GM23338 (cell line): ENCODE data around the gene KIF22. TPM values are rescaled to one million over a fixed set of nuclear protein-coding genes. Genes with fewer than 3 reads are reported as not detected.

Experiments used
- ATAC-seq: fragments of 200-7000 bp; cut with Tn5 transposase; 3 replicates; pipeline ENCODE4 v1.9.1; 2020
- DNase-seq: peaks from one replicate; pipeline ENCODE4 v3.0.0-alpha.2; 2015; ENCODE audit warnings: low spot score
- H2AFZ ChIP-seq: fragments of 200-600 bp; sonication (generic); 2 replicates; pipeline ENCODE4 v1.8.0; 2016; ENCODE audit warnings: antibody characterized with exemption, mild to moderate bottlenecking, moderate library complexity
- H3F3A ChIP-seq: fragments of 200-600 bp; sonication (generic); replicated peaks from 2 replicates; pipeline ENCODE4 v1.8.0; 2017; ENCODE audit warnings: antibody characterized with exemption, mixed run types, low read depth
- H3K27ac ChIP-seq: fragments of 200-600 bp; sonication (generic); 2 replicates; pipeline ENCODE4 v1.6.1; 2016; ENCODE audit warnings: low read depth
- H3K27me3 ChIP-seq: fragments of 200-600 bp; sonication (generic); 2 replicates; pipeline ENCODE4 v1.8.0; 2016; ENCODE audit warnings: mild to moderate bottlenecking, mixed run types, moderate library complexity; ENCODE audit not compliant: insufficient read depth
- H3K36me3 ChIP-seq: fragments of 200-600 bp; sonication (generic); 2 replicates; pipeline ENCODE4 v1.8.0; 2016; ENCODE audit warnings: mild to moderate bottlenecking; ENCODE audit not compliant: insufficient read depth
- H3K4me1 ChIP-seq: fragments of 200-600 bp; sonication (generic); 2 replicates; pipeline ENCODE4 v1.8.0; 2016; ENCODE audit warnings: mild to moderate bottlenecking, moderate library complexity; ENCODE audit not compliant: insufficient read depth
- H3K4me2 ChIP-seq: fragments of 200-600 bp; sonication (generic); 2 replicates; pipeline ENCODE4 v1.7.1; 2017; ENCODE audit warnings: mixed run types
- H3K4me3 ChIP-seq: fragments of 200-600 bp; sonication (generic); 2 replicates; pipeline ENCODE4 v1.6.1; 2016; ENCODE audit warnings: mixed run types
- H3K79me2 ChIP-seq: fragments of 200-600 bp; sonication (generic); replicated peaks from 2 replicates; pipeline ENCODE4 v1.8.0; 2017; ENCODE audit warnings: mild to moderate bottlenecking; ENCODE audit not compliant: insufficient read depth
- H3K9me2 ChIP-seq: fragments of 200-600 bp; sonication (generic); 2 replicates; pipeline ENCODE4 v1.8.0; 2017; ENCODE audit not compliant: insufficient read depth
- H4K20me1 ChIP-seq: fragments of 200-600 bp; sonication (generic); replicated peaks from 2 replicates; pipeline ENCODE4 v1.8.0; 2017; ENCODE audit warnings: mild to moderate bottlenecking; ENCODE audit not compliant: insufficient read depth
- H3K27ac Mint-ChIP-seq: 2 replicates; pipeline ENCODE4 v1.8.0; 2020; ENCODE audit warnings: inconsistent platforms, mild to moderate bottlenecking, moderate library complexity, mixed read lengths
- H3K27me3 Mint-ChIP-seq: 3 replicates; pipeline ENCODE4 v1.8.0; 2022; ENCODE audit warnings: low read depth, mild to moderate bottlenecking, moderate library complexity, mixed read lengths, inconsistent platforms; ENCODE audit not compliant: insufficient read depth, poor library complexity
- H3K36me3 Mint-ChIP-seq: 3 replicates; pipeline ENCODE4 v1.8.0; 2021; ENCODE audit warnings: low read depth, mild to moderate bottlenecking, inconsistent platforms, moderate library complexity, mixed read lengths
- H3K4me1 Mint-ChIP-seq: 3 replicates; pipeline ENCODE4 v1.8.0; 2020; ENCODE audit warnings: mild to moderate bottlenecking, inconsistent platforms, mixed read lengths
- H3K4me3 Mint-ChIP-seq: 3 replicates; pipeline ENCODE4 v1.8.0; 2021; ENCODE audit warnings: moderate library complexity, mild to moderate bottlenecking, inconsistent platforms, mixed read lengths
- H3K9me3 Mint-ChIP-seq: 3 replicates; pipeline ENCODE4 v1.8.0; 2020; ENCODE audit warnings: moderate library complexity, mild to moderate bottlenecking, inconsistent platforms, mixed read lengths
- CREB1 ChIP-seq: fragments of 250-450 bp; sonication (Bioruptor Pico); IDR thresholded peaks from 2 replicates; pipeline ENCODE4 v1.5.0; 2020; ENCODE audit warnings: low read depth, mild to moderate bottlenecking, moderate library complexity
- EZH2 ChIP-seq: fragments of 200-600 bp; sonication (generic); IDR thresholded peaks from one replicate; pipeline ENCODE4 v1.8.0; 2017; ENCODE audit warnings: antibody characterized with exemption, mild to moderate bottlenecking, low read depth; ENCODE audit not compliant: unreplicated experiment
- EZH2phosphoT487 ChIP-seq: fragments of 200-600 bp; sonication (generic); IDR thresholded peaks from one replicate; pipeline ENCODE4 v1.8.1; 2018; ENCODE audit warnings: antibody characterized with exemption; ENCODE audit not compliant: unreplicated experiment
- JUNB ChIP-seq: IDR thresholded peaks from one replicate; pipeline ENCODE4 v1.6.1; 2016; ENCODE audit warnings: antibody characterized with exemption; ENCODE audit not compliant: unreplicated experiment
- NANOG ChIP-seq: IDR thresholded peaks from 2 replicates; pipeline ENCODE4 v1.6.1; 2016; ENCODE audit warnings: antibody characterized with exemption, borderline replicate concordance
- POLR2AphosphoS5 ChIP-seq: IDR thresholded peaks from 2 replicates; pipeline ENCODE4 v1.6.1; 2016; ENCODE audit warnings: antibody characterized with exemption, low read depth
- STAT1 ChIP-seq: IDR thresholded peaks from one replicate; pipeline ENCODE4 v1.6.1; 2016; ENCODE audit warnings: antibody characterized with exemption; ENCODE audit not compliant: unreplicated experiment
- ZNF114 ChIP-seq: fragments of 250-450 bp; sonication (Bioruptor Pico); IDR thresholded peaks from 2 replicates; pipeline ENCODE4 v1.5.0; 2020; ENCODE audit warnings: mild to moderate bottlenecking, moderate library complexity
- ZNF331 ChIP-seq: fragments of 250-450 bp; sonication (Bioruptor Pico); IDR thresholded peaks from 2 replicates; pipeline ENCODE4 v1.5.0; 2020; ENCODE audit warnings: low read depth, mild to moderate bottlenecking, moderate library complexity
- polyA plus RNA-seq: library from polyadenylated mRNA; unstranded; fragments of >200 nt; fragmentation: Nextera tagmentation; extraction: Ambion mirVana; gene quantifications from 2 replicates; pipeline ENCODE4 v1.2.1, GENCODE V29; 2016
- total RNA-seq: library from RNA; depleted of rRNA; stranded (reverse); fragments of >200 nt; shearing (Covaris generic); gene quantifications from 2 replicates; pipeline ENCODE4 v1.2.3, GENCODE V29; 2014
- TF ChIP-seq, protein P1 (sequence below): fragments of 250-450 bp; sonication (Bioruptor Pico); IDR thresholded peaks from 2 replicates; pipeline ENCODE4 v1.5.0; 2020; ENCODE audit warnings: mild to moderate bottlenecking, moderate library complexity
- TF ChIP-seq, protein P2 (sequence below): IDR thresholded peaks from 2 replicates; pipeline ENCODE4 v1.6.1; 2016; ENCODE audit warnings: antibody characterized with exemption
- TF ChIP-seq, protein P3 (sequence below), 2 experiments: fragments of 200-600 bp in 1 of 2; sonication (generic) in 1 of 2; conservative IDR thresholded peaks; 2 replicates each; pipeline versions ENCODE4 v1.5.1 to v1.6.1; 2016 to 2017; ENCODE audit warnings: antibody characterized with exemption in 2 of 2, low read depth in 2 of 2, mild to moderate bottlenecking in 2 of 2, moderate library complexity in 1 of 2
- TF ChIP-seq, protein P4 (sequence below): IDR thresholded peaks from one replicate; pipeline ENCODE4 v1.6.1; 2018; ENCODE audit warnings: antibody characterized with exemption; ENCODE audit not compliant: unreplicated experiment

The KIF22 gene
- total and polyA plus RNA-seq, 2 experiments from 2014 or later = 110 to 192 TPM

DNA sequence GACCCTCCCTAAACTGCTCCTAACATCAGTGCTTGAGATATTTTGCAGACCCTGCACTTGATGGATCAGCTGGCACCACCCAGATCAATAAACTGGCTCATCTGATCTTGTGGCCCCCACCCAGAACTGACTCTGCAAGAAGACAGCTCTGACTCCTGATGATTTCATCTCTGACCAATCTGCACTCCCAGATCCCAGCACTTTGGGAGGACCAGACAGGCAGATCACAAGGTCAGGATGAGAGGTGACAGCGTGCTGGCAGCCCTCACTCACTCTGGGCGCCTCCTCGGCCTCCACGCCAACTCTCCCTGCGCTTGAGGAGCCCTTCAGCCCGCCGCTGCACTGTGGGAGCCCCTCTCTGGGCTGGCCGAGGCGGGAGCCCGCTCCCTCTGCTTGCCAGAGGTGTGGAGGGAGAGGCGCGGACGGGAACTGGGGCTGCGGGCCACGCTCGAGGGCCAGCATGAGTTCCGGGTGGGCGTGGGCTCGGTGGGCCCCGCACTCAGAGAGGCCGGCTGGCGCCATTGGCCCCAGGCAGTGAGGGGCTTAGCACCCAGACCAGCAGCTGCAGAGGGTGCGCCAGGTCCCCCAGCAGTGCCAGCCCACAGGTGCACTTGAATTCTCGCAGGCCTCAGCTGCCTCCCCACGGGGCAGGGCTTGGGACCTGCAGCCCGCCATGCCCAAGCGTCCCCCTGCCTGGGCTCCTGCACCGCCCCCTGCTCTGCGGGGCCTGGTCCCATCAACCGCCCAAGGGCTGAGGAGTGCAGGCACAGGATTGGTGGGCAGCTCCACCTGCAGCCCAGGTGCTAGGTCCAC, 42.4 kb upstream of the KIF22 start:
- H3F3A ChIP-seq = peaks cover 20% of the 10 kb centered on the region
- H3K4me3 ChIP-seq = no peak overlapping the region
- DNase-seq (no peak), ATAC-seq (no peak)
- H4K20me1 ChIP-seq = peaks cover 8% of the 10 kb centered on the region; the same call in 1 of the 2 replicates
- Mint-ChIP-seq H3K4me1 (peaks cover 3% of the 10 kb centered on the region), H3K4me3 (no peak overlapping the region), H3K27me3 (peaks cover 37% of the 10 kb centered on the region), H3K36me3 (peaks cover 25% of the 10 kb centered on the region), H3K27ac (no peak overlapping the region), H3K9me3 (peaks cover 40% of the 10 kb centered on the region)
- no peaks in the 10 kb centered on the region for H3K36me3 ChIP-seq
- no peaks in the 10 kb centered on the region for H3K27me3 ChIP-seq
- H3K4me2 ChIP-seq = no peak overlapping the region
- no peaks in the 10 kb centered on the region for H3K9me2 ChIP-seq
- H2AFZ ChIP-seq = no peak overlapping the region
- no peak for TF ChIP-seq ZNF114 (CRISPR knock-in tag)
- TF ChIP-seq STAT1 = no peak
- TF ChIP-seq, protein P1, sequence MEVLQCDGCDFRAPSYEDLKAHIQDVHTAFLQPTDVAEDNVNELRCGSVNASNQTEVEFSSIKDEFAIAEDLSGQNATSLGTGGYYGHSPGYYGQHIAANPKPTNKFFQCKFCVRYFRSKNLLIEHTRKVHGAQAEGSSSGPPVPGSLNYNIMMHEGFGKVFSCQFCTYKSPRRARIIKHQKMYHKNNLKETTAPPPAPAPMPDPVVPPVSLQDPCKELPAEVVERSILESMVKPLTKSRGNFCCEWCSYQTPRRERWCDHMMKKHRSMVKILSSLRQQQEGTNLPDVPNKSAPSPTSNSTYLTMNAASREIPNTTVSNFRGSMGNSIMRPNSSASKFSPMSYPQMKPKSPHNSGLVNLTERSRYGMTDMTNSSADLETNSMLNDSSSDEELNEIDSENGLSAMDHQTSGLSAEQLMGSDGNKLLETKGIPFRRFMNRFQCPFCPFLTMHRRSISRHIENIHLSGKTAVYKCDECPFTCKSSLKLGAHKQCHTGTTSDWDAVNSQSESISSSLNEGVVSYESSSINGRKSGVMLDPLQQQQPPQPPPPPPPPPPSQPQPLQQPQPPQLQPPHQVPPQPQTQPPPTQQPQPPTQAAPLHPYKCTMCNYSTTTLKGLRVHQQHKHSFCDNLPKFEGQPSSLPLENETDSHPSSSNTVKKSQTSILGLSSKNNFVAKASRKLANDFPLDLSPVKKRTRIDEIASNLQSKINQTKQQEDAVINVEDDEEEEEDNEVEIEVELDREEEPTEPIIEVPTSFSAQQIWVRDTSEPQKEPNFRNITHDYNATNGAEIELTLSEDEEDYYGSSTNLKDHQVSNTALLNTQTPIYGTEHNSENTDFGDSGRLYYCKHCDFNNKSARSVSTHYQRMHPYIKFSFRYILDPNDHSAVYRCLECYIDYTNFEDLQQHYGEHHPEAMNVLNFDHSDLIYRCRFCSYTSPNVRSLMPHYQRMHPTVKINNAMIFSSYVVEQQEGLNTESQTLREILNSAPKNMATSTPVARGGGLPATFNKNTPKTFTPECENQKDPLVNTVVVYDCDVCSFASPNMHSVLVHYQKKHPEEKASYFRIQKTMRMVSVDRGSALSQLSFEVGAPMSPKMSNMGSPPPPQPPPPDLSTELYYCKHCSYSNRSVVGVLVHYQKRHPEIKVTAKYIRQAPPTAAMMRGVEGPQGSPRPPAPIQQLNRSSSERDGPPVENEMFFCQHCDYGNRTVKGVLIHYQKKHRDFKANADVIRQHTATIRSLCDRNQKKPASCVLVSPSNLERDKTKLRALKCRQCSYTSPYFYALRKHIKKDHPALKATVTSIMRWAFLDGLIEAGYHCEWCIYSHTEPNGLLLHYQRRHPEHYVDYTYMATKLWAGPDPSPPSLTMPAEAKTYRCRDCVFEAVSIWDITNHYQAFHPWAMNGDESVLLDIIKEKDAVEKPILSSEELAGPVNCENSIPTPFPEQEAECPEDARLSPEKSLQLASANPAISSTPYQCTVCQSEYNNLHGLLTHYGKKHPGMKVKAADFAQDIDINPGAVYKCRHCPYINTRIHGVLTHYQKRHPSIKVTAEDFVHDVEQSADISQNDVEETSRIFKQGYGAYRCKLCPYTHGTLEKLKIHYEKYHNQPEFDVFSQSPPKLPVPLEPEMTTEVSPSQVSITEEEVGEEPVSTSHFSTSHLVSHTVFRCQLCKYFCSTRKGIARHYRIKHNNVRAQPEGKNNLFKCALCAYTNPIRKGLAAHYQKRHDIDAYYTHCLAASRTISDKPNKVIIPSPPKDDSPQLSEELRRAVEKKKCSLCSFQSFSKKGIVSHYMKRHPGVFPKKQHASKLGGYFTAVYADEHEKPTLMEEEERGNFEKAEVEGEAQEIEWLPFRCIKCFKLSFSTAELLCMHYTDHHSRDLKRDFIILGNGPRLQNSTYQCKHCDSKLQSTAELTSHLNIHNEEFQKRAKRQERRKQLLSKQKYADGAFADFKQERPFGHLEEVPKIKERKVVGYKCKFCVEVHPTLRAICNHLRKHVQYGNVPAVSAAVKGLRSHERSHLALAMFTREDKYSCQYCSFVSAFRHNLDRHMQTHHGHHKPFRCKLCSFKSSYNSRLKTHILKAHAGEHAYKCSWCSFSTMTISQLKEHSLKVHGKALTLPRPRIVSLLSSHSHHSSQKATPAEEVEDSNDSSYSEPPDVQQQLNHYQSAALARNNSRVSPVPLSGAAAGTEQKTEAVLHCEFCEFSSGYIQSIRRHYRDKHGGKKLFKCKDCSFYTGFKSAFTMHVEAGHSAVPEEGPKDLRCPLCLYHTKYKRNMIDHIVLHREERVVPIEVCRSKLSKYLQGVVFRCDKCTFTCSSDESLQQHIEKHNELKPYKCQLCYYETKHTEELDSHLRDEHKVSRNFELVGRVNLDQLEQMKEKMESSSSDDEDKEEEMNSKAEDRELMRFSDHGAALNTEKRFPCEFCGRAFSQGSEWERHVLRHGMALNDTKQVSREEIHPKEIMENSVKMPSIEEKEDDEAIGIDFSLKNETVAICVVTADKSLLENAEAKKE (CRISPR knock-in tag) = no peak
- TF ChIP-seq, protein P2, sequence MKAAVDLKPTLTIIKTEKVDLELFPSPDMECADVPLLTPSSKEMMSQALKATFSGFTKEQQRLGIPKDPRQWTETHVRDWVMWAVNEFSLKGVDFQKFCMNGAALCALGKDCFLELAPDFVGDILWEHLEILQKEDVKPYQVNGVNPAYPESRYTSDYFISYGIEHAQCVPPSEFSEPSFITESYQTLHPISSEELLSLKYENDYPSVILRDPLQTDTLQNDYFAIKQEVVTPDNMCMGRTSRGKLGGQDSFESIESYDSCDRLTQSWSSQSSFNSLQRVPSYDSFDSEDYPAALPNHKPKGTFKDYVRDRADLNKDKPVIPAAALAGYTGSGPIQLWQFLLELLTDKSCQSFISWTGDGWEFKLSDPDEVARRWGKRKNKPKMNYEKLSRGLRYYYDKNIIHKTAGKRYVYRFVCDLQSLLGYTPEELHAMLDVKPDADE = no peak
- TF ChIP-seq EZH2 = no peak
- no peak for TF ChIP-seq POLR2AphosphoS5
- TF ChIP-seq, protein P3, sequence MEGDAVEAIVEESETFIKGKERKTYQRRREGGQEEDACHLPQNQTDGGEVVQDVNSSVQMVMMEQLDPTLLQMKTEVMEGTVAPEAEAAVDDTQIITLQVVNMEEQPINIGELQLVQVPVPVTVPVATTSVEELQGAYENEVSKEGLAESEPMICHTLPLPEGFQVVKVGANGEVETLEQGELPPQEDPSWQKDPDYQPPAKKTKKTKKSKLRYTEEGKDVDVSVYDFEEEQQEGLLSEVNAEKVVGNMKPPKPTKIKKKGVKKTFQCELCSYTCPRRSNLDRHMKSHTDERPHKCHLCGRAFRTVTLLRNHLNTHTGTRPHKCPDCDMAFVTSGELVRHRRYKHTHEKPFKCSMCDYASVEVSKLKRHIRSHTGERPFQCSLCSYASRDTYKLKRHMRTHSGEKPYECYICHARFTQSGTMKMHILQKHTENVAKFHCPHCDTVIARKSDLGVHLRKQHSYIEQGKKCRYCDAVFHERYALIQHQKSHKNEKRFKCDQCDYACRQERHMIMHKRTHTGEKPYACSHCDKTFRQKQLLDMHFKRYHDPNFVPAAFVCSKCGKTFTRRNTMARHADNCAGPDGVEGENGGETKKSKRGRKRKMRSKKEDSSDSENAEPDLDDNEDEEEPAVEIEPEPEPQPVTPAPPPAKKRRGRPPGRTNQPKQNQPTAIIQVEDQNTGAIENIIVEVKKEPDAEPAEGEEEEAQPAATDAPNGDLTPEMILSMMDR (conservative IDR thresholded peaks at IDR 0.05; ENCODE audit: low read depth in 2 of 2) = no peak
- TF ChIP-seq JUNB = no peak
- TF ChIP-seq NANOG = no peak
- no peak for TF ChIP-seq EZH2phosphoT487
- TF ChIP-seq, protein P4, sequence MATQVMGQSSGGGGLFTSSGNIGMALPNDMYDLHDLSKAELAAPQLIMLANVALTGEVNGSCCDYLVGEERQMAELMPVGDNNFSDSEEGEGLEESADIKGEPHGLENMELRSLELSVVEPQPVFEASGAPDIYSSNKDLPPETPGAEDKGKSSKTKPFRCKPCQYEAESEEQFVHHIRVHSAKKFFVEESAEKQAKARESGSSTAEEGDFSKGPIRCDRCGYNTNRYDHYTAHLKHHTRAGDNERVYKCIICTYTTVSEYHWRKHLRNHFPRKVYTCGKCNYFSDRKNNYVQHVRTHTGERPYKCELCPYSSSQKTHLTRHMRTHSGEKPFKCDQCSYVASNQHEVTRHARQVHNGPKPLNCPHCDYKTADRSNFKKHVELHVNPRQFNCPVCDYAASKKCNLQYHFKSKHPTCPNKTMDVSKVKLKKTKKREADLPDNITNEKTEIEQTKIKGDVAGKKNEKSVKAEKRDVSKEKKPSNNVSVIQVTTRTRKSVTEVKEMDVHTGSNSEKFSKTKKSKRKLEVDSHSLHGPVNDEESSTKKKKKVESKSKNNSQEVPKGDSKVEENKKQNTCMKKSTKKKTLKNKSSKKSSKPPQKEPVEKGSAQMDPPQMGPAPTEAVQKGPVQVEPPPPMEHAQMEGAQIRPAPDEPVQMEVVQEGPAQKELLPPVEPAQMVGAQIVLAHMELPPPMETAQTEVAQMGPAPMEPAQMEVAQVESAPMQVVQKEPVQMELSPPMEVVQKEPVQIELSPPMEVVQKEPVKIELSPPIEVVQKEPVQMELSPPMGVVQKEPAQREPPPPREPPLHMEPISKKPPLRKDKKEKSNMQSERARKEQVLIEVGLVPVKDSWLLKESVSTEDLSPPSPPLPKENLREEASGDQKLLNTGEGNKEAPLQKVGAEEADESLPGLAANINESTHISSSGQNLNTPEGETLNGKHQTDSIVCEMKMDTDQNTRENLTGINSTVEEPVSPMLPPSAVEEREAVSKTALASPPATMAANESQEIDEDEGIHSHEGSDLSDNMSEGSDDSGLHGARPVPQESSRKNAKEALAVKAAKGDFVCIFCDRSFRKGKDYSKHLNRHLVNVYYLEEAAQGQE = no peak
- TF ChIP-seq CREB1 (CRISPR knock-in tag) = no peak
- TF ChIP-seq ZNF331 (CRISPR knock-in tag) = no peak
- no peaks in the 10 kb centered on the region for H3K79me2 ChIP-seq
- no peak overlapping the region for H3K27ac ChIP-seq
- H3K4me1 ChIP-seq = peaks cover 3% of the 10 kb centered on the region; the same call in 1 of the 2 replicates
